Measurements from ENCODE around the gene APH1A.
"Not testable (repeated sequence)": the region's sequence is repeated elsewhere in the genome, so short reads cannot be mapped to it uniquely, and the experiment has no call there.

The APH1A gene

GRCh38 chr1:150268340-150268704 is 494 bp downstream of the APH1A start:
- DNase-seq (ENCODE audit: low read depth in 2 of 2): no peak

GRCh38 chr1:150267896-150268295 is 920 bp downstream of the APH1A start:
- DNase-seq (ENCODE audit: low read depth in 2 of 2): no peak

GRCh38 chr1:150263549-150263948 is 5.3 kb downstream of the APH1A start:
- DNase-seq (ENCODE audit: low read depth in 2 of 2): no peak

- no peak for DNase-seq (ENCODE audit: low read depth in 2 of 2)
Measured at GRCh38 chr1:150262388-150263320, 6.2 kb downstream of the APH1A start.

GRCh38 chr1:150261367-150261766 is 7.4 kb downstream of the APH1A start:
- no peak for DNase-seq (ENCODE audit: low read depth in 2 of 2)

- no peak for DNase-seq (ENCODE audit: low read depth in 2 of 2)
Measured at GRCh38 chr1:150259758-150260669, 8.8 kb downstream of the APH1A start.

- DNase-seq (ENCODE audit: low read depth in 2 of 2): no peak
Measured at GRCh38 chr1:150259217-150259616, 9.6 kb downstream of the APH1A start.

GRCh38 chr1:150257624-150258585 is 10.9 kb downstream of the APH1A start, which contains the start of gene CA14:
Gene CA14, plus strand, starts transcription at chr1:150257774. Its CDS starts 355 bp downstream, at chr1:150258129.
- DNase-seq (ENCODE audit: low read depth in 2 of 2): no peak

- DNase-seq (ENCODE audit: low read depth in 2 of 2): peak in 1 of 2 experiments; percentile 42
Measured at GRCh38 chr1:150256554-150257341, 12.1 kb downstream of the APH1A start.

- no peak for DNase-seq (ENCODE audit: low read depth in 2 of 2)
Measured at GRCh38 chr1:150256198-150256553, 12.6 kb downstream of the APH1A start.

- DNase-seq (ENCODE audit: low read depth in 2 of 2): no peak
Measured at GRCh38 chr1:150249936-150250335, 18.9 kb downstream of the APH1A start.

GRCh38 chr1:150243003-150243402 is 25.8 kb downstream of the APH1A start:
- DNase-seq (ENCODE audit: low read depth in 2 of 2): no peak

- no peak for DNase-seq (ENCODE audit: low read depth in 2 of 2)
Measured at GRCh38 chr1:150237746-150238145, 31.1 kb downstream of the APH1A start.

GRCh38 chr1:150237176-150237575 is 31.6 kb downstream of the APH1A start:
- DNase-seq (ENCODE audit: low read depth in 2 of 2): not testable (repeated sequence)

- DNase-seq (ENCODE audit: low read depth in 2 of 2): no peak
Measured at GRCh38 chr1:150236614-150237100, 32.2 kb downstream of the APH1A start.

GRCh38 chr1:150235852-150236613 is 32.8 kb downstream of the APH1A start, which contains the start of gene ANP32E:
Gene ANP32E, minus strand, starts transcription at chr1:150236112. Its CDS starts 326 bp downstream, at chr1:150235786.
- DNase-seq (ENCODE audit: low read depth in 2 of 2): peak; percentile 99 to 100

GRCh38 chr1:150235294-150235851 is 33.4 kb downstream of the APH1A start:
- DNase-seq (ENCODE audit: low read depth in 2 of 2): no peak

- no peak for DNase-seq (ENCODE audit: low read depth in 2 of 2)
Measured at GRCh38 chr1:150234566-150235293, 34.1 kb downstream of the APH1A start.

GRCh38 chr1:150234309-150234565 is 34.6 kb downstream of the APH1A start:
- no peak for DNase-seq (ENCODE audit: low read depth in 2 of 2)

All from fibroblast of skin of left quadriceps (primary cell).